Neural progenitor cell (in vitro differentiated cells): ENCODE results near the gene SNAP25. TPM values are rescaled to one million over a fixed set of nuclear protein-coding genes. Genes with fewer than 3 reads are reported as not detected.

ENCODE experiments used
- DNase-seq: peaks from one replicate; pipeline ENCODE4 v3.0.0-alpha.2; 2016; ENCODE audit warnings: low spot score
- H2AFZ ChIP-seq: fragments of 200-600 bp; sonication (generic); replicated peaks from 2 replicates; pipeline ENCODE4 v1.6.1; 2016; ENCODE audit warnings: antibody characterized with exemption
- H3F3A ChIP-seq: fragments of 200-600 bp; sonication (generic); 2 replicates; pipeline ENCODE4 v1.6.1; 2016; ENCODE audit warnings: antibody characterized with exemption, low read depth
- H3K27ac ChIP-seq: fragments of 200-600 bp; sonication (generic); 2 replicates; pipeline ENCODE4 v1.5.1; 2016; ENCODE audit warnings: mild to moderate bottlenecking
- H3K27me3 ChIP-seq: fragments of 200-600 bp; sonication (generic); 2 replicates; pipeline ENCODE4 v1.6.1; 2016; ENCODE audit warnings: mild to moderate bottlenecking, moderate library complexity
- H3K36me3 ChIP-seq: fragments of 200-600 bp; sonication (generic); 2 replicates; pipeline ENCODE4 v1.5.1; 2016
- H3K4me1 ChIP-seq: fragments of 200-600 bp; sonication (generic); 2 replicates; pipeline ENCODE4 v1.6.1; 2016; ENCODE audit warnings: mixed run types
- H3K4me2 ChIP-seq: fragments of 200-600 bp; sonication (generic); 2 replicates; pipeline ENCODE4 v1.6.1; 2016
- H3K4me3 ChIP-seq: fragments of 200-600 bp; sonication (generic); 2 replicates; pipeline ENCODE4 v1.5.1; 2016
- H3K79me2 ChIP-seq: fragments of 200-600 bp; sonication (generic); 2 replicates; pipeline ENCODE4 v1.6.1; 2016; ENCODE audit warnings: low read depth
- H3K9ac ChIP-seq: fragments of 200-600 bp; sonication (generic); 2 replicates; pipeline ENCODE4 v1.6.1; 2016
- H3K9me3 ChIP-seq: fragments of 200-600 bp; sonication (generic); 2 replicates; pipeline ENCODE4 v1.5.1; 2016; ENCODE audit warnings: low read depth
- H4K20me1 ChIP-seq: fragments of 200-600 bp; sonication (generic); 2 replicates; pipeline ENCODE4 v1.6.1; 2016; ENCODE audit warnings: low read depth
- H3K27ac Mint-ChIP-seq: 3 replicates; pipeline ENCODE4 v1.8.0; 2021; ENCODE audit warnings: mixed read lengths
- H3K27me3 Mint-ChIP-seq: 2 replicates; pipeline ENCODE4 v1.8.0; 2022; ENCODE audit warnings: low read depth, mild to moderate bottlenecking, inconsistent platforms, moderate library complexity, mixed read lengths; ENCODE audit not compliant: insufficient read depth
- H3K36me3 Mint-ChIP-seq: 3 replicates; pipeline ENCODE4 v1.8.0; 2021; ENCODE audit warnings: mixed read lengths
- H3K4me1 Mint-ChIP-seq: 3 replicates; pipeline ENCODE4 v1.8.0; 2021; ENCODE audit warnings: mixed read lengths
- H3K4me3 Mint-ChIP-seq: 3 replicates; pipeline ENCODE4 v1.8.0; 2021; ENCODE audit warnings: mild to moderate bottlenecking, moderate library complexity, mixed read lengths
- H3K9me3 Mint-ChIP-seq: 3 replicates; pipeline ENCODE4 v1.8.0; 2020; ENCODE audit warnings: mixed read lengths
- CTCF ChIP-seq: fragments of 200-600 bp; sonication (generic); IDR thresholded peaks from 2 replicates; pipeline ENCODE4 v1.5.1; 2017; ENCODE audit warnings: antibody characterized with exemption, mild to moderate bottlenecking
- EZH2 ChIP-seq: fragments of 200-600 bp; sonication (generic); IDR thresholded peaks from 2 replicates; pipeline ENCODE4 v1.6.1; 2017; ENCODE audit warnings: antibody characterized with exemption, mild to moderate bottlenecking, moderate library complexity
- EZH2phosphoT487 ChIP-seq: fragments of 200-600 bp; sonication (generic); IDR thresholded peaks from 2 replicates; pipeline ENCODE4 v1.6.1; 2017; ENCODE audit warnings: antibody characterized with exemption
- total RNA-seq: library from RNA; depleted of rRNA; stranded (reverse); fragments of >200 nt; gene quantifications from 2 replicates; pipeline ENCODE4 v1.2.3, GENCODE V29; 2015; ENCODE audit warnings: low replicate concordance

The SNAP25 gene
- total RNA-seq, 1 donor from 2014 or later, result not detected

DNA sequence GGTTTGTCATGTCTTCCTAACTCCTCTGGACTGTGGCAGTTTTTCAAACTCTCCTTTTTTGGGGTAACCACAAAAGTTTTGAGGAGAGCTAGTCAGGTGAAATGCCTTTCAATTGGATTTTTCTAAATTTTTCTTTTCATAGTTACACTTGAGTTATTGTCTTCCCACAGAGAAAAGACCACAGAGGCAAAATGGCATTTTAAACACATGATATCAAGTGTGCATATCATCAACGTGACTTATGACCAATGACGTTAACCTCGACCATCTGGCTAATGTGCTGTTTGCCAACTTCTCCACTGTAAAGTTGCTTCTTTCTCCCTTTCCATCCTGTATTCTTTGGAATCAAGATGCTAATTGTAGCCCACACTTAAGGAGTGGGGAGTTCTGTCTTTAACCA lies 41.3 kb upstream of the SNAP25 start:
- peaks cover 4% of the 10 kb centered on the region for H3K27me3 Mint-ChIP-seq
- DNase-seq, result no peak
- H3K4me3 Mint-ChIP-seq, result no peak overlapping the region

DNA sequence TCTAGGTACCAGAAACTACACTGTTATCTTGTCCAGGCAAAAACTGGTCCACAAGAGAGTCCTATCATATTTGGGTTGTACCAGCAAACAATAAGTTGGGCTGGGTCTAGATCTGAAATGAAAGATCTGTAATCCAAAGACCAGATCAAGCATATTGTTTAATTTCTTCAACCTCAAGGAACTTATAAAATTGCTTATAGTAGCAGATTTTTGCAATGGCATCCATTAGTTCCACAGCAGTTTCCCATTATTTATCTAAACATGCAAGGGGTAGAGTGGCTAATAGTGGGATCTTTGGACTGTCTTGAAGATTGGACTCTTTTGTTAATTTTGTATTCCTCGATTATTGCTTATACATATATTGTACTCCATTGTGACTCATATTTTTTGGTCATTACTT lies 40.5 kb upstream of the SNAP25 start:
- H3K36me3 Mint-ChIP-seq, result no peaks in the 10 kb centered on the region
- no peaks in the 10 kb centered on the region for H3K9me3 ChIP-seq
- no peak overlapping the region for H3K27ac Mint-ChIP-seq
- no peaks in the 10 kb centered on the region for H3K79me2 ChIP-seq
- H3K36me3 ChIP-seq, result no peaks in the 10 kb centered on the region
- no peak overlapping the region for H3K4me2 ChIP-seq
- no peaks in the 10 kb centered on the region for H3K4me1 ChIP-seq
- H3K27ac ChIP-seq, result no peak overlapping the region
- H3K27me3 ChIP-seq, result peaks cover 6% of the 10 kb centered on the region
- no peak overlapping the region for H2AFZ ChIP-seq
- H4K20me1 ChIP-seq, result no peaks in the 10 kb centered on the region
- TF ChIP-seq EZH2phosphoT487, result no peak
- no peak for TF ChIP-seq EZH2
- TF ChIP-seq CTCF, result no peak
- H3K27me3 Mint-ChIP-seq, result peaks cover 2% of the 10 kb centered on the region
- no peak for DNase-seq
- no peaks in the 10 kb centered on the region for H3F3A ChIP-seq
- no peaks in the 10 kb centered on the region for H3K4me1 Mint-ChIP-seq
- H3K4me3 Mint-ChIP-seq, result no peak overlapping the region
- H3K4me3 ChIP-seq, result no peak overlapping the region
- H3K9me3 Mint-ChIP-seq, result no peaks in the 10 kb centered on the region
- H3K9ac ChIP-seq, result no peak overlapping the region

More for the DNA sequence above, 41.3 kb upstream of the SNAP25 start:
- Histone ChIP-seq H3K4me3 (no peak overlapping the region), H3K4me2 (no peak overlapping the region), H4K20me1 (no peaks in the 10 kb centered on the region), H3K36me3 (no peaks in the 10 kb centered on the region), H3K79me2 (no peaks in the 10 kb centered on the region), H3K9ac (no peak overlapping the region), H3K27me3 (peaks cover 14% of the 10 kb centered on the region), H3K4me1 (no peaks in the 10 kb centered on the region), H3K27ac (no peak overlapping the region), H3F3A (no peaks in the 10 kb centered on the region), H2AFZ (no peak overlapping the region), H3K9me3 (no peaks in the 10 kb centered on the region)
- TF ChIP-seq CTCF, result no peak
- H3K36me3 Mint-ChIP-seq, result no peaks in the 10 kb centered on the region
- H3K9me3 Mint-ChIP-seq, result no peaks in the 10 kb centered on the region
- no peak overlapping the region for H3K27ac Mint-ChIP-seq
- H3K4me1 Mint-ChIP-seq, result peaks cover 4% of the 10 kb centered on the region

GRCh38 chr20:10178727-10179313 lies 39.8 kb upstream of the SNAP25 start:
- no peaks in the 10 kb centered on the region for H3K27me3 ChIP-seq
- no peak overlapping the region for H2AFZ ChIP-seq
- H3K9me3 Mint-ChIP-seq, result no peaks in the 10 kb centered on the region
- peaks cover under 1% of the 10 kb centered on the region for H3K27me3 Mint-ChIP-seq
- H4K20me1 ChIP-seq, result no peaks in the 10 kb centered on the region
- H3K9me3 ChIP-seq, result no peaks in the 10 kb centered on the region
- H3K27ac ChIP-seq, result no peak overlapping the region
- no peak overlapping the region for H3K4me3 ChIP-seq
- H3K4me1 ChIP-seq, result no peaks in the 10 kb centered on the region
- H3K36me3 ChIP-seq, result no peaks in the 10 kb centered on the region
- H3K79me2 ChIP-seq, result no peaks in the 10 kb centered on the region
- H3K4me2 ChIP-seq, result no peak overlapping the region
- H3K27ac Mint-ChIP-seq, result no peak overlapping the region
- H3F3A ChIP-seq, result no peaks in the 10 kb centered on the region
- no peaks in the 10 kb centered on the region for H3K4me1 Mint-ChIP-seq
- no peak overlapping the region for H3K4me3 Mint-ChIP-seq
- no peaks in the 10 kb centered on the region for H3K36me3 Mint-ChIP-seq
- DNase-seq, result no peak
- TF ChIP-seq EZH2phosphoT487, result no peak
- TF ChIP-seq EZH2, result no peak
- TF ChIP-seq CTCF, result no peak
- no peak overlapping the region for H3K9ac ChIP-seq
